IMR-90 (cell line): ENCODE measurements around the gene CERS4. TPM values are rescaled to one million over a fixed set of nuclear protein-coding genes. Genes with fewer than 3 reads are reported as not detected.

ENCODE experiments used
- ATAC-seq: fragments of 200-7000 bp; cut with Tn5 transposase; 2 replicates; pipeline ENCODE4 v1.9.1; 2020; ENCODE audit warnings: low read depth, mild to moderate bottlenecking, moderate library complexity
- BruUV-seq: library from RNA; stranded (reverse); fragments of 400-500 nt; replicated peaks from 2 replicates; lab custom pipeline; 2021; lab: Mats Ljungman, UMichigan
- CTCF ChIA-PET: fragments of 300-600 bp; formaldehyde crosslinking; extraction: SDS; loops from one replicate; lab custom pipeline; 2021; ENCODE audit warnings: antibody characterized with exemption; lab: Yijun Ruan, JAX
- POLR2A ChIA-PET: fragments of 300-600 bp; sonication (Branson Sonifier 250); formaldehyde crosslinking; loops from one replicate; lab custom pipeline; 2022; ENCODE audit warnings: antibody characterized with exemption; ENCODE audit not compliant: unreplicated experiment; lab: Charles Lee
- DNase-seq: peaks from one replicate; pipeline ENCODE4 v3.0.0; 2013
- H2AFZ ChIP-seq: replicated peaks from 2 replicates; pipeline ENCODE3; 2013; ENCODE audit warnings: low read length, mild to moderate bottlenecking; ENCODE audit not compliant: poor library complexity
- H2AK5ac ChIP-seq: 2 replicates; pipeline ENCODE4 v1.6.1; 2013; ENCODE audit warnings: low read depth, low read length, inconsistent platforms
- H2AK9ac ChIP-seq: replicated peaks from 2 replicates; pipeline ENCODE3; 2013; ENCODE audit warnings: mild to moderate bottlenecking, low read depth, low read length, moderate library complexity; ENCODE audit not compliant: poor library complexity
- H2BK120ac ChIP-seq: 2 replicates; pipeline ENCODE4 v1.6.1; 2013; ENCODE audit warnings: low read depth, low read length, inconsistent platforms
- H2BK15ac ChIP-seq: 3 replicates; pipeline ENCODE4 v1.6.1; 2013; ENCODE audit warnings: low read depth, low read length, inconsistent platforms
- H2BK20ac ChIP-seq: 2 replicates; pipeline ENCODE4 v1.6.1; 2013; ENCODE audit warnings: low read depth, mild to moderate bottlenecking, inconsistent platforms, low read length, moderate library complexity
- H2BK5ac ChIP-seq: 2 replicates; pipeline ENCODE4 v1.6.1; 2013; ENCODE audit warnings: mild to moderate bottlenecking, low read depth, low read length, inconsistent platforms; ENCODE audit not compliant: poor library complexity, severe bottlenecking
- H3K14ac ChIP-seq: replicated peaks from 2 replicates; pipeline ENCODE4 v1.6.1; 2013; ENCODE audit warnings: low read depth, low read length, inconsistent platforms
- H3K18ac ChIP-seq: 2 replicates; pipeline ENCODE4 v1.6.1; 2013; ENCODE audit warnings: low read depth, low read length, control low read depth
- H3K23ac ChIP-seq: 2 replicates; pipeline ENCODE4 v1.6.1; 2013; ENCODE audit warnings: low read depth, low read length, inconsistent platforms
- H3K27ac ChIP-seq: 2 replicates; pipeline ENCODE4 v1.5.1; 2013; ENCODE audit warnings: mild to moderate bottlenecking, control low read depth, low read length; ENCODE audit not compliant: insufficient read depth
- H3K27me3 ChIP-seq: 2 replicates; pipeline ENCODE4 v1.6.1; 2013; ENCODE audit warnings: low read length; ENCODE audit not compliant: control insufficient read depth, insufficient read depth
- H3K36me3 ChIP-seq: 2 replicates; pipeline ENCODE4 v1.6.1; 2013; ENCODE audit warnings: low read length, mixed read lengths; ENCODE audit not compliant: control insufficient read depth, insufficient read depth
- H3K4ac ChIP-seq: 2 replicates; pipeline ENCODE4 v1.6.1; 2013; ENCODE audit warnings: low read depth, low read length, inconsistent platforms
- H3K4me1 ChIP-seq: 2 replicates; pipeline ENCODE4 v1.6.1; 2013; ENCODE audit warnings: low read length, mixed read lengths; ENCODE audit not compliant: control insufficient read depth, insufficient read depth
- H3K4me2 ChIP-seq: 2 replicates; pipeline ENCODE4 v1.6.1; 2013; ENCODE audit warnings: low read depth, mild to moderate bottlenecking, control low read depth, low read length, moderate library complexity
- H3K4me3 ChIP-seq: 2 replicates; pipeline ENCODE4 v1.5.1; 2013; ENCODE audit warnings: low read depth, mild to moderate bottlenecking, control low read depth, low read length, moderate library complexity; ENCODE audit not compliant: insufficient read depth
- H3K56ac ChIP-seq: 2 replicates; pipeline ENCODE4 v1.6.1; 2013; ENCODE audit warnings: low read length, inconsistent platforms; ENCODE audit not compliant: insufficient read depth; ENCODE audit errors: extremely low read depth
- H3K79me1 ChIP-seq, 2 experiments: 2 replicates each; pipeline ENCODE4 v1.6.1; 2013; ENCODE audit warnings: low read length in 2 of 2, inconsistent platforms in 1 of 2, low read depth in 1 of 2
- H3K9ac ChIP-seq: 2 replicates; pipeline ENCODE4 v1.6.1; 2013; ENCODE audit warnings: low read depth, low read length, control low read depth
- H3K9me1 ChIP-seq: 2 replicates; pipeline ENCODE4 v1.6.1; 2013; ENCODE audit warnings: low read length, inconsistent platforms; ENCODE audit not compliant: insufficient read depth
- H3K9me3 ChIP-seq: 2 replicates; pipeline ENCODE4 v1.6.1; 2013; ENCODE audit warnings: low read length; ENCODE audit not compliant: control insufficient read depth, insufficient read depth
- H4K20me1 ChIP-seq: 2 replicates; pipeline ENCODE4 v1.6.1; 2013; ENCODE audit warnings: low read length, inconsistent platforms; ENCODE audit not compliant: insufficient read depth
- H4K5ac ChIP-seq: 2 replicates; pipeline ENCODE4 v1.6.1; 2013; ENCODE audit warnings: mild to moderate bottlenecking, low read depth, low read length, control low read depth
- H4K8ac ChIP-seq, 2 experiments: 2 replicates each; pipeline ENCODE4 v1.6.1; 2013; ENCODE audit warnings: low read depth in 2 of 2, low read length in 2 of 2, control low read depth in 1 of 2, inconsistent platforms in 1 of 2
- H4K91ac ChIP-seq: 2 replicates; pipeline ENCODE4 v1.6.1; 2013; ENCODE audit warnings: low read depth, low read length, inconsistent platforms; ENCODE audit not compliant: insufficient read depth
- BHLHE40 ChIP-seq: fragments of 150-350 bp; IDR thresholded peaks from 2 replicates; pipeline ENCODE4 v1.6.1; 2016; ENCODE audit warnings: mild to moderate bottlenecking, low read depth, low read length
- CEBPB ChIP-seq: IDR thresholded peaks from 2 replicates; pipeline ENCODE4 v1.6.1; 2012; ENCODE audit warnings: low read depth, low read length, improper control_type of control experiment
- CHD1 ChIP-seq: IDR thresholded peaks from 2 replicates; pipeline ENCODE4 v1.6.1; 2012; ENCODE audit warnings: low read depth, low read length, improper control_type of control experiment
- FOS ChIP-seq: fragments of 150-350 bp; IDR thresholded peaks from 2 replicates; pipeline ENCODE4 v1.6.1; 2016; ENCODE audit warnings: low read depth, low read length
- MAFK ChIP-seq: IDR thresholded peaks from 2 replicates; pipeline ENCODE4 v1.6.1; 2012; ENCODE audit warnings: low read depth, low read length, improper control_type of control experiment
- MAZ ChIP-seq: IDR thresholded peaks from 2 replicates; pipeline ENCODE4 v1.6.1; 2012; ENCODE audit warnings: low read depth, mild to moderate bottlenecking, low read length, improper control_type of control experiment, moderate library complexity, borderline replicate concordance
- MXI1 ChIP-seq: IDR thresholded peaks from 2 replicates; pipeline ENCODE4 v1.6.1; 2012; ENCODE audit warnings: low read depth, mild to moderate bottlenecking, low read length, moderate library complexity, borderline replicate concordance
- NFE2L2 ChIP-seq: fragments of 150-350 bp; IDR thresholded peaks from 2 replicates; pipeline ENCODE4 v1.6.1; 2016; ENCODE audit warnings: low read depth, mild to moderate bottlenecking, low read length
- POLR2A ChIP-seq: IDR thresholded peaks from 2 replicates; pipeline ENCODE4 v1.6.1; 2012; ENCODE audit warnings: mild to moderate bottlenecking, low read depth, low read length
- RAD21 ChIP-seq: IDR thresholded peaks from 2 replicates; pipeline ENCODE4 v1.6.1; 2012; ENCODE audit warnings: low read length, improper control_type of control experiment
- RCOR1 ChIP-seq: IDR thresholded peaks from 2 replicates; pipeline ENCODE4 v1.6.1; 2012; ENCODE audit warnings: mild to moderate bottlenecking, low read length, improper control_type of control experiment; ENCODE audit not compliant: insufficient replicate concordance
- RFX5 ChIP-seq: IDR thresholded peaks from 2 replicates; pipeline ENCODE4 v1.8.0; 2012; ENCODE audit warnings: low read depth, mild to moderate bottlenecking, low read length, moderate library complexity
- SMC3 ChIP-seq: fragments of 150-350 bp; IDR thresholded peaks from 2 replicates; pipeline ENCODE4 v1.6.1; 2016; ENCODE audit warnings: low read depth, mild to moderate bottlenecking, antibody characterized with exemption, low read length, moderate library complexity
- USF2 ChIP-seq: fragments of 150-350 bp; IDR thresholded peaks from 2 replicates; pipeline ENCODE4 v1.6.1; 2017; ENCODE audit warnings: mild to moderate bottlenecking, antibody characterized with exemption, low read length, low read depth
- WGBS, 2 experiments: methylation state at CpG; one replicate each; pipeline versions ENCODE4 v1.1.5 to v1.1.7; 2013; ENCODE audit warnings: missing lambda C conversion rate in 2 of 2; ENCODE audit not compliant: insufficient read length in 1 of 2; ENCODE audit errors: extremely low coverage in 2 of 2; 5-methylcytosine and 5-hydroxymethylcytosine counted together
- dilution Hi-C: fragments of 300-500 bp; cut with HindIII; formaldehyde crosslinking; loops from one replicate; pipeline ENCODE4 v1.14.3; 2018; ENCODE audit warnings: low sequenced_read_pairs; ENCODE audit not compliant: unreplicated experiment
- in situ Hi-C: fragments of 300-500 bp; cut with MboI; formaldehyde crosslinking; loops from 3 replicates; pipeline ENCODE4 v1.14.3; 2019; ENCODE audit warnings: low sequenced_read_pairs, inconsistent platforms, mixed read lengths
- intact Hi-C: fragments of 100-400 bp; cut with micrococcal nuclease; formaldehyde crosslinking; loops from 2 replicates; pipeline ENCODE4 v1.10.0; 2022
- polyA plus RNA-seq, 3 experiments: library from polyadenylated mRNA; depleted of rRNA; stranded (reverse); fragments of >200 nt; gene quantifications; 2 replicates each; pipeline ENCODE4 v1.2.3, GENCODE V29; 2012; ENCODE audit warnings: low replicate concordance in 1 of 3
- total RNA-seq: library from RNA; depleted of rRNA; stranded (reverse); fragments of >200 nt; gene quantifications from 2 replicates; pipeline ENCODE4 v1.2.3, GENCODE V29; 2012
- TF ChIP-seq, protein P1 (sequence below): fragments of 150-350 bp; IDR thresholded peaks from 2 replicates; pipeline ENCODE4 v1.6.1; 2016; ENCODE audit warnings: low read depth, mild to moderate bottlenecking, low read length, moderate library complexity, borderline replicate concordance
- TF ChIP-seq, protein P2 (sequence below): conservative IDR thresholded peaks from 2 replicates; pipeline ENCODE4 v1.5.1; 2012; ENCODE audit warnings: mild to moderate bottlenecking, low read depth, low read length, improper control_type of control experiment

Gene CERS4
- total and polyA plus RNA-seq, 2 of the 4 experiments (the other 2 are of a cell fraction) = 3.2 to 5.7 TPM

- no peak overlapping the region for H3K23ac ChIP-seq
- H2BK120ac ChIP-seq = no peak overlapping the region
- H3K14ac ChIP-seq = no peak overlapping the region
- WGBS, 2 experiments = no CpG with 5 or more reads among the region's 6 CpGs
- peaks cover 5% of the 10 kb centered on the region for H3K27me3 ChIP-seq
- H3K18ac ChIP-seq = no peak overlapping the region
- no peaks in the 10 kb centered on the region for H3K36me3 ChIP-seq
- H3K4me3 ChIP-seq = no peak overlapping the region
- in situ Hi-C loops (no loop called here), dilution Hi-C loops (no loop called here), intact Hi-C loops (no loop called here)
- H3K9me3 ChIP-seq = no peaks in the 10 kb centered on the region
- no peak overlapping the region for H2AFZ ChIP-seq
- H2AK5ac ChIP-seq = no peak overlapping the region
- H4K8ac ChIP-seq = no peak overlapping the region
- BruUV-seq = no TSS peak
- no peak overlapping the region for H3K4ac ChIP-seq
- POLR2A ChIA-PET = interaction anchor here (0.6 kb wide), 1 partner anchor 44 kb away, joined by 4 read pairs; no protein-coding TSS in a partner anchor
- no peaks in the 10 kb centered on the region for H3K9me1 ChIP-seq
- H4K5ac ChIP-seq = no peak overlapping the region
- peaks cover 4% of the 10 kb centered on the region; the same call in 1 of the 2 replicates for H3K4me1 ChIP-seq
- no peak overlapping the region for H4K91ac ChIP-seq
- ATAC-seq (no peak), DNase-seq (no peak)
- no peak for TF ChIP-seq POLR2A
- no peak for TF ChIP-seq BHLHE40
- TF ChIP-seq MAZ = no peak
- TF ChIP-seq NFE2L2 = no peak
- no peak for TF ChIP-seq USF2
- no peak for TF ChIP-seq FOS
- TF ChIP-seq CHD1 = no peak
- TF ChIP-seq SMC3 = no peak
- TF ChIP-seq, protein P1, sequence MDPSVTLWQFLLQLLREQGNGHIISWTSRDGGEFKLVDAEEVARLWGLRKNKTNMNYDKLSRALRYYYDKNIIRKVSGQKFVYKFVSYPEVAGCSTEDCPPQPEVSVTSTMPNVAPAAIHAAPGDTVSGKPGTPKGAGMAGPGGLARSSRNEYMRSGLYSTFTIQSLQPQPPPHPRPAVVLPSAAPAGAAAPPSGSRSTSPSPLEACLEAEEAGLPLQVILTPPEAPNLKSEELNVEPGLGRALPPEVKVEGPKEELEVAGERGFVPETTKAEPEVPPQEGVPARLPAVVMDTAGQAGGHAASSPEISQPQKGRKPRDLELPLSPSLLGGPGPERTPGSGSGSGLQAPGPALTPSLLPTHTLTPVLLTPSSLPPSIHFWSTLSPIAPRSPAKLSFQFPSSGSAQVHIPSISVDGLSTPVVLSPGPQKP = no peak
- TF ChIP-seq, protein P2, sequence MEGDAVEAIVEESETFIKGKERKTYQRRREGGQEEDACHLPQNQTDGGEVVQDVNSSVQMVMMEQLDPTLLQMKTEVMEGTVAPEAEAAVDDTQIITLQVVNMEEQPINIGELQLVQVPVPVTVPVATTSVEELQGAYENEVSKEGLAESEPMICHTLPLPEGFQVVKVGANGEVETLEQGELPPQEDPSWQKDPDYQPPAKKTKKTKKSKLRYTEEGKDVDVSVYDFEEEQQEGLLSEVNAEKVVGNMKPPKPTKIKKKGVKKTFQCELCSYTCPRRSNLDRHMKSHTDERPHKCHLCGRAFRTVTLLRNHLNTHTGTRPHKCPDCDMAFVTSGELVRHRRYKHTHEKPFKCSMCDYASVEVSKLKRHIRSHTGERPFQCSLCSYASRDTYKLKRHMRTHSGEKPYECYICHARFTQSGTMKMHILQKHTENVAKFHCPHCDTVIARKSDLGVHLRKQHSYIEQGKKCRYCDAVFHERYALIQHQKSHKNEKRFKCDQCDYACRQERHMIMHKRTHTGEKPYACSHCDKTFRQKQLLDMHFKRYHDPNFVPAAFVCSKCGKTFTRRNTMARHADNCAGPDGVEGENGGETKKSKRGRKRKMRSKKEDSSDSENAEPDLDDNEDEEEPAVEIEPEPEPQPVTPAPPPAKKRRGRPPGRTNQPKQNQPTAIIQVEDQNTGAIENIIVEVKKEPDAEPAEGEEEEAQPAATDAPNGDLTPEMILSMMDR = no peak
- TF ChIP-seq RCOR1 = no peak
- TF ChIP-seq MXI1 = no peak
- no peak for TF ChIP-seq MAFK
- no peak for TF ChIP-seq RFX5
- no peak for TF ChIP-seq RAD21
- no peak for TF ChIP-seq CEBPB
- H4K20me1 ChIP-seq = no peaks in the 10 kb centered on the region
- H2BK5ac ChIP-seq = no peak overlapping the region
- no peaks in the 10 kb centered on the region; a peak in 1 of 4 replicates for H3K79me1 ChIP-seq
- H2AK9ac ChIP-seq = no peak overlapping the region
- no peak overlapping the region for H3K56ac ChIP-seq
- no peak overlapping the region for H3K4me2 ChIP-seq
- H3K9ac ChIP-seq = no peak overlapping the region
- H3K27ac ChIP-seq = no peak overlapping the region
- H2BK15ac ChIP-seq = no peak overlapping the region
- H2BK20ac ChIP-seq = no peak overlapping the region
- CTCF ChIA-PET = no interaction called here
Observed at GRCh38 chr19:8212916-8213315, 3.7 kb downstream of the CERS4 start.
